PC-9 (cell line): ENCODE data around the gene TSPAN8. TPM values are rescaled to one million over a fixed set of nuclear protein-coding genes. Genes with fewer than 3 reads are reported as not detected.
"Not testable (repeated sequence)": the region's sequence is repeated elsewhere in the genome, so short reads cannot be mapped to it uniquely, and the experiment has no call there.

Experiments used
- BruUV-seq: library from RNA; stranded (reverse); fragments of 400-500 nt; replicated peaks from 2 replicates; lab custom pipeline; 2021; lab: Mats Ljungman, UMichigan
- CTCF ChIA-PET: fragments of 300-600 bp; sonication (Branson Sonifier 250); formaldehyde crosslinking; loops from one replicate; lab custom pipeline; 2022; ENCODE audit warnings: antibody characterized with exemption; lab: Charles Lee
- POLR2A ChIA-PET: fragments of 300-600 bp; sonication (Branson Sonifier 250); formaldehyde crosslinking; loops from one replicate; lab custom pipeline; 2022; ENCODE audit warnings: antibody characterized with exemption; ENCODE audit not compliant: unreplicated experiment; lab: Charles Lee
- DNase-seq, 2 experiments: peaks; one replicate each; pipeline versions ENCODE4 v3.0.0 to v3.0.0-alpha.2; 2015 to 2022; ENCODE audit warnings: mixed read lengths in 1 of 2
- H2AFZ ChIP-seq: fragments of 200-600 bp; sonication (generic); 2 replicates; pipeline ENCODE4 v1.8.1; 2017; ENCODE audit warnings: antibody characterized with exemption
- H3F3A ChIP-seq: fragments of 200-600 bp; sonication (generic); 2 replicates; pipeline ENCODE4 v1.8.1; 2017; ENCODE audit warnings: antibody characterized with exemption, mild to moderate bottlenecking, low read depth; ENCODE audit not compliant: insufficient read depth
- H3K27ac ChIP-seq: fragments of 200-600 bp; sonication (generic); 2 replicates; pipeline ENCODE4 v1.6.1; 2016; ENCODE audit warnings: mixed run types
- H3K27me3 ChIP-seq: fragments of 200-600 bp; sonication (generic); 2 replicates; pipeline ENCODE4 v1.6.1; 2016; ENCODE audit warnings: low read depth, mixed run types; ENCODE audit not compliant: insufficient read depth
- H3K36me3 ChIP-seq: fragments of 200-600 bp; sonication (generic); 2 replicates; pipeline ENCODE4 v1.6.1; 2016; ENCODE audit warnings: low read depth, mixed run types
- H3K4me1 ChIP-seq: fragments of 200-600 bp; sonication (generic); replicated peaks from 2 replicates; pipeline ENCODE4 v1.6.1; 2016; ENCODE audit warnings: mixed run types; ENCODE audit not compliant: insufficient read depth
- H3K4me2 ChIP-seq: fragments of 200-600 bp; sonication (generic); 2 replicates; pipeline ENCODE4 v1.6.1; 2017; ENCODE audit warnings: mixed run types
- H3K4me3 ChIP-seq: fragments of 200-600 bp; sonication (generic); 2 replicates; pipeline ENCODE4 v1.6.1; 2016; ENCODE audit warnings: mixed run types
- H3K79me2 ChIP-seq: fragments of 200-600 bp; sonication (generic); 2 replicates; pipeline ENCODE4 v1.6.1; 2017; ENCODE audit warnings: low read depth, mixed run types
- H3K9me2 ChIP-seq: fragments of 200-600 bp; sonication (generic); 2 replicates; pipeline ENCODE4 v1.8.1; 2017; ENCODE audit warnings: mild to moderate bottlenecking; ENCODE audit not compliant: insufficient read depth
- H3K9me3 ChIP-seq: fragments of 200-600 bp; sonication (generic); 2 replicates; pipeline ENCODE4 v1.8.1; 2016; ENCODE audit warnings: low read depth; ENCODE audit not compliant: insufficient read depth
- H4K20me1 ChIP-seq: fragments of 200-600 bp; sonication (generic); 2 replicates; pipeline ENCODE4 v1.8.1; 2017; ENCODE audit not compliant: insufficient read depth
- CTCF ChIP-seq: fragments of 200-600 bp; sonication (generic); conservative IDR thresholded peaks from 2 replicates; pipeline ENCODE4 v1.6.1; 2017; ENCODE audit warnings: mixed run types, antibody characterized with exemption, mild to moderate bottlenecking, moderate library complexity
- EZH2 ChIP-seq: fragments of 200-600 bp; sonication (generic); IDR thresholded peaks from 2 replicates; pipeline ENCODE4 v1.8.0; 2017; ENCODE audit warnings: antibody characterized with exemption, low read depth
- intact Hi-C: fragments of 100-400 bp; cut with micrococcal nuclease; formaldehyde crosslinking; loops from one replicate; pipeline ENCODE4 v1.10.0; 2022; ENCODE audit not compliant: unreplicated experiment
- total RNA-seq: library from RNA; stranded (reverse); gene quantifications from 2 replicates; pipeline ENCODE4 v1.2.3, GENCODE V29; 2021

TSPAN8 gene
- total RNA-seq, 1 experiment from 2014 or later, result 1.9 TPM

- no peaks in the 10 kb centered on the region for H3K27me3 ChIP-seq
- H3K4me1 ChIP-seq, result no peaks in the 10 kb centered on the region
- H3K9me3 ChIP-seq, result no peaks in the 10 kb centered on the region
- intact Hi-C loops, result no loop called here
- CTCF ChIA-PET, result no interaction called here
- no peak overlapping the region for H3K4me2 ChIP-seq
- H3K36me3 ChIP-seq, result no peaks in the 10 kb centered on the region
- no peaks in the 10 kb centered on the region for H3K9me2 ChIP-seq
- H3K79me2 ChIP-seq, result no peaks in the 10 kb centered on the region
- no peaks in the 10 kb centered on the region for H4K20me1 ChIP-seq
- POLR2A ChIA-PET, result no interaction called here
- H3K27ac ChIP-seq, result no peak overlapping the region
- no peak for DNase-seq
- H2AFZ ChIP-seq, result no peak overlapping the region
- no peaks in the 10 kb centered on the region for H3F3A ChIP-seq
- TF ChIP-seq EZH2 (no peak), CTCF (no peak)
- BruUV-seq, result no TSS peak
- no peak overlapping the region for H3K4me3 ChIP-seq
These were observed 4.9 kb downstream of the TSPAN8 start for GRCh38 chr12:71152851-71153250.

GRCh38 chr12:71150041-71150440, 7.8 kb downstream of the TSPAN8 start:
- H3K9me3 ChIP-seq, BruUV-seq, H3K4me3 ChIP-seq, H3K4me1 ChIP-seq, POLR2A ChIA-PET, H3K9me2 ChIP-seq, H3K36me3 ChIP-seq, H4K20me1 ChIP-seq, H3K4me2 ChIP-seq, H3F3A ChIP-seq, H3K27me3 ChIP-seq, intact Hi-C loops, H3K27ac ChIP-seq, H3K79me2 ChIP-seq, CTCF ChIA-PET, DNase-seq, H2AFZ ChIP-seq: not testable (repeated sequence)

GRCh38 chr12:71144682-71145081, 13.1 kb downstream of the TSPAN8 start:
- Histone ChIP-seq H3K9me3 (no peaks in the 10 kb centered on the region), H3K27ac (no peak overlapping the region), H4K20me1 (no peaks in the 10 kb centered on the region), H3K4me3 (no peak overlapping the region), H3K9me2 (no peaks in the 10 kb centered on the region), H3K4me1 (no peaks in the 10 kb centered on the region), H3K36me3 (no peaks in the 10 kb centered on the region), H3F3A (no peaks in the 10 kb centered on the region), H3K4me2 (no peak overlapping the region), H3K79me2 (no peaks in the 10 kb centered on the region), H2AFZ (no peak overlapping the region), H3K27me3 (no peaks in the 10 kb centered on the region)
- CTCF ChIA-PET, result no interaction called here
- POLR2A ChIA-PET, result no interaction called here
- no peak for TF ChIP-seq EZH2
- no peak for TF ChIP-seq CTCF
- BruUV-seq, result no TSS peak
- intact Hi-C loops, result no loop called here
- DNase-seq, result no peak

GRCh38 chr12:71142956-71143355, 14.8 kb downstream of the TSPAN8 start:
- Histone ChIP-seq H3K27me3 (no peaks in the 10 kb centered on the region), H3K9me3 (no peaks in the 10 kb centered on the region), H3K27ac (no peak overlapping the region), H3K9me2 (no peaks in the 10 kb centered on the region), H3K36me3 (no peaks in the 10 kb centered on the region), H2AFZ (no peak overlapping the region), H3K79me2 (no peaks in the 10 kb centered on the region), H3F3A (no peaks in the 10 kb centered on the region), H4K20me1 (no peaks in the 10 kb centered on the region), H3K4me3 (no peak overlapping the region), H3K4me2 (no peak overlapping the region), H3K4me1 (no peaks in the 10 kb centered on the region)
- DNase-seq, result no peak
- intact Hi-C loops, result no loop called here
- ChIA-PET CTCF (no interaction called here), POLR2A (no interaction called here)
- no TSS peak for BruUV-seq
- TF ChIP-seq EZH2 (no peak), CTCF (no peak)
